Measurements from ENCODE around the gene CHST14.

Gene CHST14

GRCh38 chr15:40477642-40478327, 7.0 kb downstream of the CHST14 start:
- Mint-ChIP-seq H3K36me3 (no peaks in the 10 kb centered on the region), H3K27me3 (peaks cover 56% of the 10 kb centered on the region), H3K9me3 (no peaks in the 10 kb centered on the region), H3K4me1 (peaks cover 6% of the 10 kb centered on the region), H3K4me3 (no peak overlapping the region), H3K27ac (no peak overlapping the region)
- DNase-seq = no peak
- CTCF ChIA-PET = interaction anchor here (0.6 to 1.5 kb wide), 3 partner anchors 24 to 202 kb away, joined by 3 read pairs; no protein-coding TSS in a partner anchor

GRCh38 chr15:40479024-40479423, 8.2 kb downstream of the CHST14 start:
- CTCF ChIA-PET = interaction anchor here (0.6 kb wide), 1 partner anchor 705 kb away, joined by 3 read pairs; no protein-coding TSS in a partner anchor

GRCh38 chr15:40481341-40482074, 10.7 kb downstream of the CHST14 start:
- no peak overlapping the region for H3K27ac Mint-ChIP-seq
- CTCF ChIA-PET = interaction anchor here (1.0 kb wide), 2 partner anchors 16 to 25 kb away, joined by 3 read pairs; no protein-coding TSS in a partner anchor
- H3K4me3 Mint-ChIP-seq = no peak overlapping the region
- H3K36me3 Mint-ChIP-seq = no peaks in the 10 kb centered on the region
- no peaks in the 10 kb centered on the region for H3K4me1 Mint-ChIP-seq
- DNase-seq = no peak
- H3K27me3 Mint-ChIP-seq = peaks cover 54% of the 10 kb centered on the region
- H3K9me3 Mint-ChIP-seq = no peaks in the 10 kb centered on the region

More at GRCh38 chr15:40479024-40479423, 8.2 kb downstream of the CHST14 start:
- no peak for DNase-seq
- Mint-ChIP-seq H3K27me3 (peaks cover 59% of the 10 kb centered on the region), H3K9me3 (no peaks in the 10 kb centered on the region), H3K4me3 (no peak overlapping the region), H3K36me3 (no peaks in the 10 kb centered on the region), H3K4me1 (peaks cover 2% of the 10 kb centered on the region), H3K27ac (no peak overlapping the region)

GRCh38 chr15:40483919-40484318, 13.1 kb downstream of the CHST14 start:
- Mint-ChIP-seq H3K9me3 (no peaks in the 10 kb centered on the region), H3K27ac (no peak overlapping the region), H3K36me3 (no peaks in the 10 kb centered on the region), H3K27me3 (peaks cover 30% of the 10 kb centered on the region), H3K4me3 (no peak overlapping the region), H3K4me1 (no peaks in the 10 kb centered on the region)
- DNase-seq = no peak
- CTCF ChIA-PET = no interaction called here

- H3K27me3 Mint-ChIP-seq = peaks cover 23% of the 10 kb centered on the region
- no peaks in the 10 kb centered on the region for H3K4me1 Mint-ChIP-seq
- no peaks in the 10 kb centered on the region for H3K36me3 Mint-ChIP-seq
- CTCF ChIA-PET = no interaction called here
- H3K9me3 Mint-ChIP-seq = no peaks in the 10 kb centered on the region
- no peak overlapping the region for H3K27ac Mint-ChIP-seq
- peak overlapping the region; percentile 23 for H3K4me3 Mint-ChIP-seq
- DNase-seq = no peak
These were observed 15.4 kb downstream of the CHST14 start for GRCh38 chr15:40486066-40486770.

- peaks cover 6% of the 10 kb centered on the region for H3K4me1 Mint-ChIP-seq
- no peaks in the 10 kb centered on the region for H3K36me3 Mint-ChIP-seq
- no peaks in the 10 kb centered on the region for H3K9me3 Mint-ChIP-seq
- H3K27me3 Mint-ChIP-seq = peaks cover 23% of the 10 kb centered on the region
- CTCF ChIA-PET = interaction anchor here (1.3 kb wide), 1 partner anchor 119 kb away, joined by 3 read pairs; no protein-coding TSS in a partner anchor
- no peak overlapping the region for H3K27ac Mint-ChIP-seq
- H3K4me3 Mint-ChIP-seq = no peak overlapping the region
- DNase-seq = no peak
These were observed 17.3 kb downstream of the CHST14 start for GRCh38 chr15:40487816-40488682.

GRCh38 chr15:40489274-40490175, 18.7 kb downstream of the CHST14 start:
- H3K27ac Mint-ChIP-seq = no peak overlapping the region
- H3K27me3 Mint-ChIP-seq = peaks cover 25% of the 10 kb centered on the region
- CTCF ChIA-PET = no interaction called here
- DNase-seq = no peak
- no peak overlapping the region for H3K4me3 Mint-ChIP-seq
- H3K36me3 Mint-ChIP-seq = no peaks in the 10 kb centered on the region
- peaks cover 20% of the 10 kb centered on the region for H3K4me1 Mint-ChIP-seq
- no peaks in the 10 kb centered on the region for H3K9me3 Mint-ChIP-seq

GRCh38 chr15:40493089-40493840, 22.5 kb downstream of the CHST14 start:
- peak; percentile 56 for DNase-seq
- H3K4me1 Mint-ChIP-seq = peaks cover 21% of the 10 kb centered on the region
- H3K27ac Mint-ChIP-seq = peak overlapping the region; percentile 6
- CTCF ChIA-PET = interaction anchor here (0.5 to 1.1 kb wide), 2 partner anchors 14 to 624 kb away, joined by 3 to 5 read pairs; no protein-coding TSS in a partner anchor
- peaks cover 29% of the 10 kb centered on the region for H3K27me3 Mint-ChIP-seq
- no peak overlapping the region for H3K4me3 Mint-ChIP-seq
- H3K9me3 Mint-ChIP-seq = no peaks in the 10 kb centered on the region
- no peaks in the 10 kb centered on the region for H3K36me3 Mint-ChIP-seq

- Mint-ChIP-seq H3K36me3 (no peaks in the 10 kb centered on the region), H3K27me3 (peaks cover 39% of the 10 kb centered on the region), H3K27ac (no peak overlapping the region), H3K4me3 (no peak overlapping the region), H3K9me3 (no peaks in the 10 kb centered on the region), H3K4me1 (peaks cover 21% of the 10 kb centered on the region)
- DNase-seq = no peak
- CTCF ChIA-PET = no interaction called here
These were observed 24.7 kb downstream of the CHST14 start for GRCh38 chr15:40495516-40495915.

GRCh38 chr15:40498418-40498817, 27.6 kb downstream of the CHST14 start:
- CTCF ChIA-PET = no interaction called here

GRCh38 chr15:40498891-40499290, 28.1 kb downstream of the CHST14 start:
- peaks cover 7% of the 10 kb centered on the region for H3K4me1 Mint-ChIP-seq
- H3K9me3 Mint-ChIP-seq = no peaks in the 10 kb centered on the region
- H3K27ac Mint-ChIP-seq = no peak overlapping the region
- CTCF ChIA-PET = no interaction called here
- H3K27me3 Mint-ChIP-seq = peaks cover 58% of the 10 kb centered on the region
- no peak overlapping the region for H3K4me3 Mint-ChIP-seq
- H3K36me3 Mint-ChIP-seq = no peaks in the 10 kb centered on the region
- no peak for DNase-seq

More at GRCh38 chr15:40498418-40498817, 27.6 kb downstream of the CHST14 start:
- peaks cover 12% of the 10 kb centered on the region for H3K4me1 Mint-ChIP-seq
- H3K27ac Mint-ChIP-seq = no peak overlapping the region
- DNase-seq = no peak
- no peaks in the 10 kb centered on the region for H3K9me3 Mint-ChIP-seq
- peaks cover 54% of the 10 kb centered on the region for H3K27me3 Mint-ChIP-seq
- H3K36me3 Mint-ChIP-seq = no peaks in the 10 kb centered on the region
- H3K4me3 Mint-ChIP-seq = no peak overlapping the region

- Mint-ChIP-seq H3K27me3 (peaks cover 52% of the 10 kb centered on the region), H3K4me3 (no peak overlapping the region), H3K9me3 (no peaks in the 10 kb centered on the region), H3K4me1 (no peaks in the 10 kb centered on the region), H3K36me3 (no peaks in the 10 kb centered on the region), H3K27ac (no peak overlapping the region)
- DNase-seq = no peak
- CTCF ChIA-PET = interaction anchor here (1.2 kb wide), 1 partner anchor 283 kb away, joined by 3 read pairs; no protein-coding TSS in a partner anchor
These were observed 29.1 kb downstream of the CHST14 start for GRCh38 chr15:40499931-40500330.

Measured in activated naive CD4-positive, alpha-beta T cell treated with anti-CD3 and anti-CD28 coated beads, Interleukin-2, amount 10 ng/mL, durations not matched to agents 7 days and 5 days (primary cell).